Neural progenitor cell (in vitro differentiated cells): ENCODE measurements around the gene PRDX2.

ENCODE experiments used
- EZH2 ChIP-seq: fragments of 200-600 bp; sonication (generic); IDR thresholded peaks from 2 replicates; pipeline ENCODE4 v1.6.1; 2017; ENCODE audit warnings: antibody characterized with exemption, mild to moderate bottlenecking, moderate library complexity
- EZH2phosphoT487 ChIP-seq: fragments of 200-600 bp; sonication (generic); IDR thresholded peaks from 2 replicates; pipeline ENCODE4 v1.6.1; 2017; ENCODE audit warnings: antibody characterized with exemption
- TF ChIP-seq, protein P1 (sequence below): fragments of 200-600 bp; sonication (generic); IDR thresholded peaks from 2 replicates; pipeline ENCODE4 v1.5.1; 2017; ENCODE audit warnings: antibody characterized with exemption, mild to moderate bottlenecking

DNA sequence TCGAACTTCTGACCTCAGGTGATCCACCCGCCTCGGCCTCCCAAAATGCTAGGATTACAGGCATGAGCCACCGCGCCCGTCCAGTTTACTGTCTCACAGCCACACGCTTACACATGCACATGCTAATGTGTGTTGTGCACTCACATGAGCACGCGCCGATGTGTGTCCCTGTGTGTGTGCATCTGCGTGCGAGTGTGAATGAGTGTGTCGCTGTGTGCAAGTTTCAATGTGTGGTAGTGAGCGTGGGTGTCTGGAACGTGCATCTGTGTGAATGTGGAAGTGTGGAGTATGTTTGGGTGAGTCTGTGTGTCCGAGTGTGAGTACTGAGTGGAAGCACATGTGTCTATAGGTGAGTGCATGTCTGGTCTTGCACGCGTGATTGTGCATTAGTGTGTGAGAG lies 40.9 kb upstream of the PRDX2 start:
- TF ChIP-seq, protein P1, sequence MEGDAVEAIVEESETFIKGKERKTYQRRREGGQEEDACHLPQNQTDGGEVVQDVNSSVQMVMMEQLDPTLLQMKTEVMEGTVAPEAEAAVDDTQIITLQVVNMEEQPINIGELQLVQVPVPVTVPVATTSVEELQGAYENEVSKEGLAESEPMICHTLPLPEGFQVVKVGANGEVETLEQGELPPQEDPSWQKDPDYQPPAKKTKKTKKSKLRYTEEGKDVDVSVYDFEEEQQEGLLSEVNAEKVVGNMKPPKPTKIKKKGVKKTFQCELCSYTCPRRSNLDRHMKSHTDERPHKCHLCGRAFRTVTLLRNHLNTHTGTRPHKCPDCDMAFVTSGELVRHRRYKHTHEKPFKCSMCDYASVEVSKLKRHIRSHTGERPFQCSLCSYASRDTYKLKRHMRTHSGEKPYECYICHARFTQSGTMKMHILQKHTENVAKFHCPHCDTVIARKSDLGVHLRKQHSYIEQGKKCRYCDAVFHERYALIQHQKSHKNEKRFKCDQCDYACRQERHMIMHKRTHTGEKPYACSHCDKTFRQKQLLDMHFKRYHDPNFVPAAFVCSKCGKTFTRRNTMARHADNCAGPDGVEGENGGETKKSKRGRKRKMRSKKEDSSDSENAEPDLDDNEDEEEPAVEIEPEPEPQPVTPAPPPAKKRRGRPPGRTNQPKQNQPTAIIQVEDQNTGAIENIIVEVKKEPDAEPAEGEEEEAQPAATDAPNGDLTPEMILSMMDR: no peak
- TF ChIP-seq EZH2 (no peak), EZH2phosphoT487 (no peak)
